Mesendoderm (in vitro differentiated cells): Measurements from ENCODE around the gene USP12.

Source experiments
- DNase-seq: peaks from one replicate; pipeline ENCODE4 v3.0.0; 2013
- H2AK5ac ChIP-seq: 2 replicates; pipeline ENCODE4 v1.6.1; 2013; ENCODE audit warnings: low read length, inconsistent platforms
- H2BK120ac ChIP-seq: 2 replicates; pipeline ENCODE4 v1.6.1; 2013; ENCODE audit warnings: low read depth, mild to moderate bottlenecking, low read length, moderate library complexity, mixed read lengths
- H2BK15ac ChIP-seq: replicated peaks from 2 replicates; pipeline ENCODE4 v1.6.1; 2013; ENCODE audit warnings: low read depth, mild to moderate bottlenecking, moderate library complexity
- H2BK5ac ChIP-seq: 2 replicates; pipeline ENCODE4 v1.6.1; 2013; ENCODE audit warnings: low read length, inconsistent platforms
- H3K18ac ChIP-seq: 2 replicates; pipeline ENCODE4 v1.6.1; 2013; ENCODE audit warnings: mild to moderate bottlenecking, low read length, mixed read lengths
- H3K23ac ChIP-seq: one replicate; pipeline ENCODE4 v1.6.1; 2013; ENCODE audit warnings: low read length
- H3K27ac ChIP-seq: 2 replicates; pipeline ENCODE4 v1.5.1; 2013; ENCODE audit warnings: low read depth, mild to moderate bottlenecking, inconsistent platforms, low read length, moderate library complexity
- H3K27me3 ChIP-seq: 2 replicates; pipeline ENCODE4 v1.6.1; 2013; ENCODE audit warnings: low read length, control low read depth, mild to moderate bottlenecking, inconsistent platforms; ENCODE audit not compliant: insufficient read depth, poor library complexity
- H3K36me3 ChIP-seq: 2 replicates; pipeline ENCODE4 v1.6.1; 2013; ENCODE audit warnings: low read length, inconsistent platforms; ENCODE audit not compliant: control insufficient read depth, insufficient read depth
- H3K4ac ChIP-seq: one replicate; pipeline ENCODE4 v1.6.1; 2013; ENCODE audit warnings: low read depth, mild to moderate bottlenecking, low read length, moderate library complexity
- H3K4me1 ChIP-seq: 2 replicates; pipeline ENCODE4 v1.6.1; 2013; ENCODE audit warnings: low read depth, low read length, inconsistent platforms; ENCODE audit not compliant: control insufficient read depth
- H3K4me2 ChIP-seq: 2 replicates; pipeline ENCODE4 v1.6.1; 2013; ENCODE audit warnings: low read length
- H3K4me3 ChIP-seq: 2 replicates; pipeline ENCODE4 v1.5.1; 2013; ENCODE audit warnings: mild to moderate bottlenecking, low read length
- H3K56ac ChIP-seq: one replicate; pipeline ENCODE4 v1.6.1; 2013; ENCODE audit warnings: low read length
- H3K79me1 ChIP-seq: 2 replicates; pipeline ENCODE4 v1.6.1; 2013; ENCODE audit warnings: low read length, inconsistent platforms
- H3K79me2 ChIP-seq: 2 replicates; pipeline ENCODE4 v1.6.1; 2013; ENCODE audit warnings: mild to moderate bottlenecking, low read length; ENCODE audit not compliant: control insufficient read depth, insufficient read depth
- H3K9ac ChIP-seq: 2 replicates; pipeline ENCODE4 v1.6.1; 2013; ENCODE audit warnings: low read length, inconsistent platforms
- H4K5ac ChIP-seq: one replicate; pipeline ENCODE4 v1.6.1; 2013; ENCODE audit warnings: low read length
- H4K8ac ChIP-seq: one replicate; pipeline ENCODE4 v1.6.1; 2013; ENCODE audit warnings: low read depth, mild to moderate bottlenecking, control low read depth, low read length, moderate library complexity
- WGBS: extraction: QIAGEN DNeasy Blood & Tissue Kit; methylation state at CpG from one replicate; pipeline ENCODE4 v1.1.7; 2013; ENCODE audit warnings: low lambda C conversion rate, missing lambda C conversion rate; ENCODE audit not compliant: insufficient coverage; ENCODE audit errors: extremely low coverage; 5-methylcytosine and 5-hydroxymethylcytosine counted together

The USP12 gene

DNA sequence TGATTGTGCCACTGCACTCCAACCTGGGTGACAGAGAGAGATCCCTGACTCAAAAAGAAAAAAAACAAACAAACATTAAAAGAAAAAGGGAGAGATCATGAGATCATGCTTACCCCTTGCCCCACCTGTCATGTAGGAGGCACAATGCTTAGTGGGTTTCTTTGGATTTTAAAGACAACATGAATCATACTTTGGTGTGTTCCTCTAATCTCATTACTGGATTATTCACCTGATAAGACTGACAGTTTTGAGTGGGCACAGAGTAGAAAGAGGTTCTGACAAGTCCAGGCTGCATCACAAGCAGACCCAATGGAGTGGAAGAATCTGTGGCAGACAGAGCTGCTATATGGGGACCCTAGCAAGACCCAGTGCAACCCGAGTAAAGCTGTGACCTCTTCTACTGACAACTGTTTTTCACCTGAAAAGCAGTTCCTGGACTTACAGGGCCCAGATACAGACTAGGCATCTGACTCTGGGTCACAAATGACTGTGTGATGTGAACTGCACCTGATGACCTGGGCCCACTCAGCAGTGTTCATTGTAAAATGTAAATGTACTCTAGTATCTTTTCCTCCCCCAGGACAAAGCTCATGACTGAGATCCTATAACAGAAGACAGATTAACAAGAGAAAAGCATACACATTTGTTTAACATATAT lies 28.9 kb upstream of the USP12 start:
- WGBS, result no CpG with 5 or more reads among the region's 1 CpG
- no peak overlapping the region for H3K4ac ChIP-seq
- H3K27ac ChIP-seq, result no peak overlapping the region
- no peak overlapping the region for H2BK5ac ChIP-seq
- no peak overlapping the region for H3K4me3 ChIP-seq
- no peaks in the 10 kb centered on the region for H3K36me3 ChIP-seq
- H3K56ac ChIP-seq, result no peak overlapping the region
- H2BK15ac ChIP-seq, result no peak overlapping the region
- no peak for DNase-seq
- H4K5ac ChIP-seq, result no peak overlapping the region
- H3K4me1 ChIP-seq, result no peaks in the 10 kb centered on the region
- no peak overlapping the region for H3K4me2 ChIP-seq
- H4K8ac ChIP-seq, result no peak overlapping the region
- no peak overlapping the region for H2BK120ac ChIP-seq
- H3K23ac ChIP-seq, result no peak overlapping the region
- H3K9ac ChIP-seq, result no peak overlapping the region
- H3K18ac ChIP-seq, result no peak overlapping the region
- no peaks in the 10 kb centered on the region for H3K27me3 ChIP-seq
- no peaks in the 10 kb centered on the region for H3K79me1 ChIP-seq
- no peak overlapping the region for H2AK5ac ChIP-seq
- H3K79me2 ChIP-seq, result no peaks in the 10 kb centered on the region

DNA sequence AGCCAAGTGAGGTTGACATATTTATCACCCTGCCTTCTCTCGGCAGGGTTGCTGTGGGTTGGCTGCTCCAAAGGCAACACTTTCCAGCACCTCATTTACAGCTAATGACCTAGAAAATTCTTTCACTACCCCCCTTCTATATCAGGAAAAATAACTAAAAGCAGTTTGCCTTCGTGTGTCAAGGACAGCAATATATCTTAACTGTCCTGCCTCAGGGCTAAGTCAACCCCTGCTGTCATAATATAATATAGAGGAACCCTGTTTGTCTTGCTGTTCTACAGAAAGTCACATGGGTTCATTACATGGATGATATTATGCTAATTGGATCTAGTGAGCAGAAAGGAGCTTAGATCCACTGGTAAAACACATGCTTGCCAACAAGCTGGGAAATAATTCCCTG lies 28.1 kb upstream of the USP12 start:
- Histone ChIP-seq H2AK5ac (no peak overlapping the region), H3K18ac (no peak overlapping the region), H3K79me1 (no peaks in the 10 kb centered on the region), H4K8ac (no peak overlapping the region), H3K79me2 (no peaks in the 10 kb centered on the region), H3K23ac (no peak overlapping the region), H2BK5ac (no peak overlapping the region), H2BK120ac (no peak overlapping the region), H3K36me3 (no peaks in the 10 kb centered on the region), H3K4me1 (no peaks in the 10 kb centered on the region), H3K9ac (no peak overlapping the region), H2BK15ac (no peak overlapping the region), H3K4me3 (no peak overlapping the region), H3K4me2 (no peak overlapping the region), H4K5ac (no peak overlapping the region), H3K4ac (no peak overlapping the region), H3K27ac (no peak overlapping the region), H3K27me3 (no peaks in the 10 kb centered on the region), H3K56ac (no peak overlapping the region)
- WGBS, result no CpG with 5 or more reads among the region's 2 CpGs
- DNase-seq, result no peak

DNA sequence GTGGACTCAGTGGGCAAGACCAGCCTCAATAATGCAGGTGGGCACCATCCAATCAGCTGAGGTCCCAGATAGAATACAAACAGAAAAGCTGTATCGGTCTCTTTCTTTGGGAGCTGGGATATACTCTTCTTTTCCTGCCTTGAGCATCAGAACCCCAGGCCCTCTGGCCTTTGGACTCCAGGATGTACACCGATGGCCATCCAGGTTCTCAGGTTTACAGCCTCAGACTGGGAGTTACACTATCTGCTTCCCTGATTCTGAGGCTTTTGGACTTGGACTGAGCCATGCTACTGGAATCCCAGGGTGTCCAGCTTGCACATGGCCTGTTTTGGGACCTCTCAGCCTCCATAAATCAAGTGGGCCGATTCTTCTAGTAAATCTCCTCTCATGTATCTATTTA lies 27.6 kb upstream of the USP12 start:
- Histone ChIP-seq H3K27me3 (no peaks in the 10 kb centered on the region), H3K36me3 (no peaks in the 10 kb centered on the region), H3K4ac (no peak overlapping the region), H2BK120ac (no peak overlapping the region), H3K79me2 (no peaks in the 10 kb centered on the region), H2BK5ac (no peak overlapping the region), H2BK15ac (no peak overlapping the region), H3K9ac (no peak overlapping the region), H3K4me3 (no peak overlapping the region), H3K27ac (no peak overlapping the region), H3K79me1 (no peaks in the 10 kb centered on the region), H4K8ac (no peak overlapping the region), H3K4me2 (no peak overlapping the region), H3K56ac (no peak overlapping the region), H3K4me1 (no peaks in the 10 kb centered on the region), H4K5ac (no peak overlapping the region), H3K23ac (no peak overlapping the region), H2AK5ac (no peak overlapping the region), H3K18ac (no peak overlapping the region)
- no peak for DNase-seq
- WGBS, result no CpG with 5 or more reads among the region's 3 CpGs

DNA sequence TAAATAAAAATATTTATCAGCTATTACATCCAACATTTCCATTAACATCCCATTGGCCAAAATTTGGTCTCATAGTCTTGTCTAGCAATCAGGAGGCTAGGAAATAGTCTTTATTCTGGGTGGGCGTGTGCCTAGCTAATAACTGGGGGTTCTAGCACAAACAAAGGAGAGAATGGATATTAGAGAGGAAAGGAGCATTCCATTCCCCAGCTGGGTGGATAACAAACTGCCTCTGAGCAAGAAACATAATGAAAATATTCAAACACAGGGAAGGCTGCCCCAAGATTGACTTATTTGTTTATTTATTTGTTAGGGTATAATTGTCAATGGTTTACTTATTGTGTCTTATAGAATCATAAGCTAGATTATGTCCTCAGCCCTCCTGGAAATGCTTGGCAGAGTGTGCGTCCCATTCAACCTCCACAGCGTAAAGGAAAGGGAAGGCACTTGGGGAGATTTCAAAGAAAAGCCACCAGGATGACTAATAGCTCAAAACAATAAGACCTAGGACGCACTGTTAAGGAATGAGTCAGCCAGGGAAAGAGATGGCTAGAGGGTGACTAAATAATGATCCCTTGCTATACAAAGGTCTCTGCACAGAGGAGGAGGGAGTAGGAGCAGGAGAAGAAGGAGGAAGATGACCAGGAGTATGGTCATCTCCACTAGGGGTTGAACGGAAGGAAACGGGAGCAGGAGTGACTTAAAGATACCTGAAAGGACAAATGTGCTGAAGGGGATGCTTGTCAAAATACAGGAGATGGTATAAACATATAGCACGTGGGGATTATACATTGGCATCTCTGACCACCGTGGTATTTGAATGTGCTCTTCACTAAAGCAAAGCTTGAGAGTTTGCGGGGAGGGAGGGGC lies 23.5 kb upstream of the USP12 start:
- no peaks in the 10 kb centered on the region for H3K79me2 ChIP-seq
- H3K4me1 ChIP-seq, result no peaks in the 10 kb centered on the region
- no peak overlapping the region for H4K5ac ChIP-seq
- H3K23ac ChIP-seq, result no peak overlapping the region
- no peak overlapping the region for H2BK5ac ChIP-seq
- WGBS, result no CpG with 5 or more reads among the region's 9 CpGs
- no peak overlapping the region for H3K56ac ChIP-seq
- DNase-seq, result peak; percentile 89
- no peak overlapping the region for H3K18ac ChIP-seq
- H3K27ac ChIP-seq, result no peak overlapping the region
- H3K27me3 ChIP-seq, result no peaks in the 10 kb centered on the region
- H4K8ac ChIP-seq, result no peak overlapping the region
- H3K79me1 ChIP-seq, result no peaks in the 10 kb centered on the region
- H3K4me3 ChIP-seq, result no peak overlapping the region
- H2BK15ac ChIP-seq, result no peak overlapping the region
- no peak overlapping the region for H3K4me2 ChIP-seq
- H2AK5ac ChIP-seq, result no peak overlapping the region
- H3K9ac ChIP-seq, result no peak overlapping the region
- no peaks in the 10 kb centered on the region for H3K36me3 ChIP-seq
- no peak overlapping the region for H3K4ac ChIP-seq
- no peak overlapping the region for H2BK120ac ChIP-seq

DNA sequence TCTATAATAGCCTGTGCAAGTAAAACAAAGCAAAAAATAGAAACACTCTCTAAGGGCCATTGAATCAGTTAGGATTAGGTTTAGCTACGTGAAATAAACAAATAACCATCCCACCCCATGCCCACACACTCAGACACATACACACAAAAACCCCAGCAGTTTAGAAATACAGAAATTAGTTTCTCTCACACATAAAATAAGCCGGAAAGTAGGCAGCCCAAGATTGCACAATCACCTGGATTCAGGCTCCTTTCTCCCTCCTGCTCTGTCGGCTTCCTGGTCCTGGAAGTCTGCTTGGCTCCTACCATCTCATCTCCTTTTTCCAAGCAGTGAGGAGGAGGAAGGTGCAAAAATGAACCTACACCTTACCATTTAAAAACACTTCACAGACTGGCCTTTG lies 22.6 kb upstream of the USP12 start:
- Histone ChIP-seq H3K79me1 (no peaks in the 10 kb centered on the region), H3K79me2 (no peaks in the 10 kb centered on the region), H2BK5ac (no peak overlapping the region), H3K4me2 (no peak overlapping the region), H2BK120ac (no peak overlapping the region), H3K4me3 (no peak overlapping the region), H3K27ac (no peak overlapping the region), H3K56ac (no peak overlapping the region), H4K8ac (no peak overlapping the region), H3K9ac (no peak overlapping the region), H4K5ac (no peak overlapping the region), H2AK5ac (no peak overlapping the region), H3K4me1 (no peaks in the 10 kb centered on the region), H3K36me3 (no peaks in the 10 kb centered on the region), H3K23ac (no peak overlapping the region), H3K27me3 (no peaks in the 10 kb centered on the region), H3K4ac (no peak overlapping the region), H3K18ac (no peak overlapping the region), H2BK15ac (no peak overlapping the region)
- WGBS, result no CpG with 5 or more reads among the region's 3 CpGs
- DNase-seq, result no peak
